WTC11 (cell line): ENCODE data around the gene PAMR1. TPM values are rescaled to one million over a fixed set of nuclear protein-coding genes. Genes with fewer than 3 reads are reported as not detected.

Experiments
- ATAC-seq: fragments of 200-7000 bp; cut with Tn5 transposase; 2 replicates; pipeline ENCODE4 v1.10.0; 2021; ENCODE audit warnings: mild to moderate bottlenecking, moderate library complexity
- CTCF ChIA-PET: fragments of 300-600 bp; sonication (Branson Sonifier 250); formaldehyde crosslinking; loops from one replicate; lab custom pipeline; 2021; ENCODE audit warnings: antibody characterized with exemption; lab: Charles Lee
- POLR2A ChIA-PET: fragments of 350-600 bp; sonication (Branson Sonifier 250); formaldehyde crosslinking; loops from one replicate; lab custom pipeline; 2021; ENCODE audit warnings: antibody characterized with exemption; lab: Charles Lee
- DNase-seq: peaks from one replicate; pipeline ENCODE4 v3.0.0; 2021; ENCODE audit warnings: low spot score
- H3K27ac Mint-ChIP-seq: 2 replicates; pipeline ENCODE4 v1.8.0; 2021; ENCODE audit warnings: mixed read lengths
- H3K27me3 Mint-ChIP-seq: 2 replicates; pipeline ENCODE4 v1.8.0; 2021; ENCODE audit warnings: low read depth, mild to moderate bottlenecking, moderate library complexity, mixed read lengths
- H3K36me3 Mint-ChIP-seq: 2 replicates; pipeline ENCODE4 v1.8.0; 2021; ENCODE audit warnings: mixed read lengths
- H3K4me1 Mint-ChIP-seq: 2 replicates; pipeline ENCODE4 v1.8.0; 2022; ENCODE audit warnings: mixed read lengths
- H3K4me3 Mint-ChIP-seq: 2 replicates; pipeline ENCODE4 v1.8.0; 2021; ENCODE audit warnings: mild to moderate bottlenecking, moderate library complexity, mixed read lengths
- H3K9me3 Mint-ChIP-seq: 2 replicates; pipeline ENCODE4 v1.8.0; 2021; ENCODE audit warnings: mixed read lengths
- AFF4 ChIP-seq: sonication (generic); formaldehyde crosslinking; IDR thresholded peaks from 2 replicates; pipeline ENCODE4 v1.8.1; 2023; ENCODE audit warnings: mild to moderate bottlenecking, missing genetic modification reagents, borderline replicate concordance
- ATF1 ChIP-seq: sonication (generic); formaldehyde crosslinking; IDR thresholded peaks from 2 replicates; pipeline ENCODE4 v1.8.1; 2023; ENCODE audit warnings: mild to moderate bottlenecking, moderate library complexity, missing genetic modification reagents
- CBFB ChIP-seq: sonication (generic); formaldehyde crosslinking; IDR thresholded peaks from 2 replicates; pipeline ENCODE4 v1.8.1; 2022; ENCODE audit warnings: mild to moderate bottlenecking, low read depth, missing genetic modification reagents
- ERG ChIP-seq: fragments of 250-450 bp; sonication (Bioruptor Pico); IDR thresholded peaks from 2 replicates; pipeline ENCODE4 v1.8.0; 2021; ENCODE audit warnings: mild to moderate bottlenecking
- HMGXB4 ChIP-seq: sonication (generic); formaldehyde crosslinking; IDR thresholded peaks from 2 replicates; pipeline ENCODE4 v1.8.1; 2023; ENCODE audit warnings: mild to moderate bottlenecking, moderate library complexity, missing genetic modification reagents
- MLX ChIP-seq: sonication (generic); formaldehyde crosslinking; IDR thresholded peaks from 2 replicates; pipeline ENCODE4 v1.8.1; 2023; ENCODE audit warnings: mild to moderate bottlenecking, missing genetic modification reagents, moderate library complexity
- MXD4 ChIP-seq: fragments of 250-450 bp; sonication (Bioruptor Pico); IDR thresholded peaks from 2 replicates; pipeline ENCODE4 v1.8.0; 2021; ENCODE audit warnings: mild to moderate bottlenecking, moderate library complexity, borderline replicate concordance
- NFE2L1 ChIP-seq: sonication (generic); formaldehyde crosslinking; IDR thresholded peaks from 2 replicates; pipeline ENCODE4 v1.8.1; 2023; ENCODE audit warnings: missing genetic modification reagents
- NR3C1 ChIP-seq: sonication (generic); formaldehyde crosslinking; conservative IDR thresholded peaks from 2 replicates; pipeline ENCODE4 v1.8.1; 2023; ENCODE audit warnings: low read depth, mild to moderate bottlenecking, missing genetic modification reagents
- PRDM15 ChIP-seq: sonication (generic); formaldehyde crosslinking; IDR thresholded peaks from 2 replicates; pipeline ENCODE4 v1.8.0; 2022; ENCODE audit warnings: missing genetic modification reagents
- RELA ChIP-seq: sonication (generic); formaldehyde crosslinking; IDR thresholded peaks from 2 replicates; pipeline ENCODE4 v1.8.1; 2022; ENCODE audit warnings: missing genetic modification reagents, mild to moderate bottlenecking, borderline replicate concordance
- RORB ChIP-seq: fragments of 250-450 bp; sonication (Bioruptor Pico); IDR thresholded peaks from 2 replicates; pipeline ENCODE4 v1.9.0; 2021; ENCODE audit warnings: mild to moderate bottlenecking
- USF1 ChIP-seq: sonication (generic); formaldehyde crosslinking; IDR thresholded peaks from 2 replicates; pipeline ENCODE4 v1.8.0; 2022; ENCODE audit warnings: mild to moderate bottlenecking, missing genetic modification reagents
- ZBTB21 ChIP-seq: sonication (generic); formaldehyde crosslinking; IDR thresholded peaks from 2 replicates; pipeline ENCODE4 v1.8.1; 2023; ENCODE audit warnings: mild to moderate bottlenecking, missing genetic modification reagents, borderline replicate concordance
- ZNF317 ChIP-seq: sonication (generic); formaldehyde crosslinking; IDR thresholded peaks from 2 replicates; pipeline ENCODE4 v1.8.1; 2023; ENCODE audit warnings: low read depth, mild to moderate bottlenecking, moderate library complexity, missing genetic modification reagents, borderline replicate concordance
- ZNF425 ChIP-seq: fragments of 250-450 bp; sonication (Bioruptor Pico); conservative IDR thresholded peaks from 2 replicates; pipeline ENCODE4 v1.9.0; 2021; ENCODE audit warnings: mild to moderate bottlenecking
- ZNF512 ChIP-seq: sonication (generic); formaldehyde crosslinking; IDR thresholded peaks from 2 replicates; pipeline ENCODE4 v1.8.1; 2022; ENCODE audit warnings: missing genetic modification reagents, borderline replicate concordance
- total RNA-seq: library from RNA; stranded (reverse); gene quantifications from 3 replicates; pipeline ENCODE4 v1.2.3, GENCODE V29; 2021

PAMR1 gene
- total RNA-seq, 1 experiment from 2014 or later = 3.2 TPM

GRCh38 chr11:35539256-35539655 is 13.8 kb upstream of the PAMR1 start (continued):
- TF ChIP-seq AFF4 (CRISPR knock-in tag) = no peak
- no peak for TF ChIP-seq ZNF512 (CRISPR knock-in tag)
- TF ChIP-seq RORB = no peak
- TF ChIP-seq MXD4 (CRISPR knock-in tag) = no peak
- TF ChIP-seq ZNF317 (CRISPR knock-in tag) = no peak
- TF ChIP-seq MLX (CRISPR knock-in tag) = no peak
- TF ChIP-seq ERG = no peak
- TF ChIP-seq, all 79 proteins: peak for 0

- CTCF ChIA-PET = no interaction called here
- no peak for DNase-seq
- Mint-ChIP-seq H3K9me3 (no peaks in the 10 kb centered on the region), H3K4me3 (no peak overlapping the region), H3K36me3 (no peaks in the 10 kb centered on the region), H3K4me1 (peaks cover 8% of the 10 kb centered on the region), H3K27ac (no peak overlapping the region), H3K27me3 (peaks cover 17% of the 10 kb centered on the region)
- POLR2A ChIA-PET = no interaction called here
- no peak for ATAC-seq
- TF ChIP-seq ZBTB21 (CRISPR knock-in tag) = no peak
- no peak for TF ChIP-seq PRDM15
- no peak for TF ChIP-seq CBFB (CRISPR knock-in tag)
- TF ChIP-seq ATF1 (CRISPR knock-in tag) = no peak
- TF ChIP-seq NFE2L1 = no peak
- no peak for TF ChIP-seq USF1
- TF ChIP-seq ZNF425 (CRISPR knock-in tag) = no peak
- TF ChIP-seq HMGXB4 (CRISPR knock-in tag) = no peak
- no peak for TF ChIP-seq RELA
- TF ChIP-seq NR3C1 = no peak
Observed at GRCh38 chr11:35536470-35536869, 11.1 kb upstream of the PAMR1 start.
